Activated T-cell treated with anti-CD3 and anti-CD28 coated beads for 24 hours (primary cell): ENCODE data around the gene ZNF484.
"Not testable (repeated sequence)": the region's sequence is repeated elsewhere in the genome, so short reads cannot be mapped to it uniquely, and the experiment has no call there.

Source experiments
- DNase-seq: peaks from one replicate; pipeline ENCODE4 v3.0.0-alpha.2; 2020; ENCODE audit warnings: low read depth

ZNF484 gene

GRCh38 chr9:92860867-92861266, 17.0 kb downstream of the ZNF484 start:
- no peak for DNase-seq

GRCh38 chr9:92857236-92857635, 20.6 kb downstream of the ZNF484 start:
- no peak for DNase-seq

DNA sequence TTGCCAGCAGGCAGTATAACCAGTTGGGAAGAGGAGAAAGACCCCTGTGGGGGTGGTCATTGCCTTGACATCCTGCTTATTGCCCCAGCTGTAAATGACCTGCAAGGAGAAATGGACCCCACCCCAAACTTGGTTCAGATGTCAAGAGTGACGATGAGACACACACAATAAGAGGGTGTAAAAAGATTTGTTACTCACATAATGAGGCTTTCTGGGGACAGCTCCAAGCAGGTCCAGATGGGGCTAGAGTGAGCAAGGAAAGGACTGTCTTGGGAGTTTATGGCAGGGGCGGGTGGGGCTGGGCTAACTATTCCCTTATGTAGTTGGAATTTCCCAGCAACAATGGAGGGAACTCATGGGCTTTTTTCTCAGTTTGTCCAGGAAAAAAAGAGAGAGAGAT, 24.1 kb downstream of the ZNF484 start:
- DNase-seq, result no peak

DNA sequence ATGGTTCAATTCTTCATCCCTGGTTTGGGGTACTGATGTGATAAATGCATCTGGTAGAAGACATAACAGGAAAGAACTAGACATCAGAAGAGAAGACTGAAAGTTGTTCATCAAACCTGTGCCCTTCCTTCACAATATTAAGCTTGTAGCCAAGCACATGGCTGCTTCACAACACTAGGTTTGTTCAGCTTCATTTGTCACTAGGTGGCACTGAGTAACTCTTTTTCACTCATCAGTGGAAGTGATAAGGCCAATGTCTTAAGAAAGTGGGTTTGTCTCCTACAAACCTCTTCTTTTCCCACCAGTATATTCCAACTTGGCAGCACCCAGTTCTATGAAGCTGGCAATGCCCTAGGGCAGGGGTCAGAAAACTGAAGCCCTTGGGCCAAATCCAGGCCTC, 26.9 kb downstream of the ZNF484 start:
- no peak for DNase-seq

GRCh38 chr9:92848740-92849139, 29.1 kb downstream of the ZNF484 start:
- not testable (repeated sequence) for DNase-seq

DNA sequence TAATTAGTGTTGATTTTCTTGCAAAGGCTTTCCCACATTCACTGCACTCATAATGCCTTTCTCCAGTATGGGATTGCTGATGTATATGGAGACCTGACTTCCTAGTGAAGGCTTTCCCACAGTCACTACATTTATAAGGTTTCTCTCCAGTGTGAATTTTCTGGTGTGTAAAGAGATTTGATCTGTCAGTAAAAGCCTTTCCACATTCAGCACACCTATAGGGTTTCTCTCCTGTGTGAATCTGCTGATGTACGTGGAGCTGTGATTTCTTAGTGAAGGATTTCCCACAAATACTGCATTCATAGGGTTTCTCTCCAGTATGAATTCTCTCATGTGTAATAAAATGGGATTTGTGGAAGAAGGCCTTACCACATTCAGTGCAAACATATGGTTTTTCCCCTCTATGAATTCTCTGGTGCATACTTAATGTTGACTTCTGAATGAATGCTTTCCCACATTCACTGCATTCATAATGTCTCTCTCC, 31.1 kb downstream of the ZNF484 start:
- no peak for DNase-seq

GRCh38 chr9:92838411-92838810, 39.4 kb downstream of the ZNF484 start:
- not testable (repeated sequence) for DNase-seq

- DNase-seq, result no peak
Observed at GRCh38 chr9:92837191-92837590, 40.6 kb downstream of the ZNF484 start.

- no peak for DNase-seq
Observed at GRCh38 chr9:92829420-92829819, 48.4 kb downstream of the ZNF484 start.

DNA sequence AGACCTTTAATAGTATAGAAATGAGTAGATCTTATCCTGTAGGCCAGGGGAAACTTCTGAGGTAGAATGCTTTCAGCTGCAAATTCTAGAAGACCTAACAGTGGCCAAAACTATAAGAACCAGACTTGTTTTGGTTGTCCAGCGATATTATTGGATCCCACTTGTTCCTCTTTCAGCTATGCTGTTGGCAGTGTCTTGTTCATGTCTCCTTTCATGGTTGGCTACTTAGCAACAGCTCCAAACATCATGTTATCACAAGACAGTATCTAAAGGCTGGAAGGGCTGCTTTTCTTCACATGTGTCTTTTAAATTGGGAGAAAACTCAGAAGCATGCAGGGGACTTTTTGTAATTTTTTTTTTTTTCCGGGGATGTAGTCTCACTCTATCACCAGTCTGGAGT, 52.8 kb downstream of the ZNF484 start:
- not testable (repeated sequence) for DNase-seq

GRCh38 chr9:92820964-92821363, 56.9 kb downstream of the ZNF484 start:
- DNase-seq, result no peak

- not testable (repeated sequence) for DNase-seq
Observed at GRCh38 chr9:92819898-92820297, 57.9 kb downstream of the ZNF484 start.

DNA sequence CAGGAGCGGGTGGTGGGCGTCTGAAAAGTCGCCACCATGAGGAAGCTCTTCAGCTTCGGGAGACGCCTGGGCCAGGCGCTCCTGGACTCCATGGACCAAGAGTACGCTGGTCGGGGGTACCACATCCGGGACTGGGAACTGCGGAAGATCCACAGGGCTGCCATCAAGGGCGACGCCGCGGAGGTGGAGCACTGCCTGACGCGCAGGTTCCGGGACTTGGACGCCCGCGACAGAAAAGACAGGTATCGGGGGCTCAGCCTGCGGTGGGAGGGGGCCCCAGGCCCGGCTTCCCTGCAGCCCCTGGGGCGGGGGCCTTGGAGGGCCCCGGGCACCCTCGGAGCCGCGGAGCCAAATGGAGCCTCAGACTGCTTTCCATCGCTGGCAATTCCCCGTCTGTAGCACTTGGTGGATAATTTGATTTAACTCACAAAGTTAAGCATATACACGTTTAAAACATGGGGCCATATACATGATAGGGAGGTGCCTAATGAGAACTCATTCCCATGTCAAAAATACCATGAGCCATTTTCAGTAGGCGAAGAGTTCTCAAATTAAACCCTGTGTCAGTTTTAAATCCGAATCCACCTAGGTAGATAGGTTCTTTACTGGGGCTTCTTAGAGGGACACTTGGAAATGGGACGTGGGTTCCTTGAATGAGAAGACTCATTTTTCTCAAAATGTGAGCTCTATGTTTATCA, 68.1 kb downstream of the ZNF484 start:
- DNase-seq, result not testable (repeated sequence)

DNA sequence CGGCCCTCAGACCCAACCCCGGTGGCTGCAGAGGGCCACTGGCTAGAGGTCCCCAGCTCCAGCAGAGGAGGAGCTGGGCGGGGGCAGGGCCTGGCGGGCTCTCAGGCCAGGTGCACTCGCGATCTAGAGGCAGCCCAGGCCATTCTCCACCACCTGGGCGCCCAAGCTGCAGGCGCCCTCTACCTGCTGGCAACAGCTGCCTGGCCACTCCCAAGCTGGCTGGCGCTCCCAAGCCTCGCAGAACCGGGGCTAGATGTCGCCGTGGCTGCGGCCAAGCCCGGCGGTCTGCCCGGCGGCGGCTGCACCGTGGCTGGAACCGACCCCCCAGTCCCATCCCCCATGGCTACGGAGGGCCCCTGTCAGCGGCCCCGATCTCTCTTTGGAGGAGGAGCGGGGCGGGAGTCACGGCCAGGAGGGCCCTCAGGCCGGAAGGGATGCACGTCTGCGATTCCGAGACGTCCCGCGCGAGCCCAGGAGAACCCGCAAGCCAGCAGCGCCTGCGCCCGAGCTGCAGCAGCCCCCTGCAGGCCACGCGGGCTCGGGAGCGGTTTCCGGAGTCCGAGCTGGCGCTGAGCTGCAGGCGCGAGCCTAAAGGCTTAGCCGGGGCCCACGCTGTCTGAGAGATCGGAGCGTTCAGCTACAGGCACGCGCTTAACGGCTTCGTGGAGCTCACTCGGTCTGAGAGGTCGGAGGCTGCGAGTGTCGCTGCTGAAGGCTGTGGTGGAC, 68.9 kb downstream of the ZNF484 start:
- no peak for DNase-seq

- no peak for DNase-seq
Observed at GRCh38 chr9:92807757-92808725, 69.8 kb downstream of the ZNF484 start.

DNA sequence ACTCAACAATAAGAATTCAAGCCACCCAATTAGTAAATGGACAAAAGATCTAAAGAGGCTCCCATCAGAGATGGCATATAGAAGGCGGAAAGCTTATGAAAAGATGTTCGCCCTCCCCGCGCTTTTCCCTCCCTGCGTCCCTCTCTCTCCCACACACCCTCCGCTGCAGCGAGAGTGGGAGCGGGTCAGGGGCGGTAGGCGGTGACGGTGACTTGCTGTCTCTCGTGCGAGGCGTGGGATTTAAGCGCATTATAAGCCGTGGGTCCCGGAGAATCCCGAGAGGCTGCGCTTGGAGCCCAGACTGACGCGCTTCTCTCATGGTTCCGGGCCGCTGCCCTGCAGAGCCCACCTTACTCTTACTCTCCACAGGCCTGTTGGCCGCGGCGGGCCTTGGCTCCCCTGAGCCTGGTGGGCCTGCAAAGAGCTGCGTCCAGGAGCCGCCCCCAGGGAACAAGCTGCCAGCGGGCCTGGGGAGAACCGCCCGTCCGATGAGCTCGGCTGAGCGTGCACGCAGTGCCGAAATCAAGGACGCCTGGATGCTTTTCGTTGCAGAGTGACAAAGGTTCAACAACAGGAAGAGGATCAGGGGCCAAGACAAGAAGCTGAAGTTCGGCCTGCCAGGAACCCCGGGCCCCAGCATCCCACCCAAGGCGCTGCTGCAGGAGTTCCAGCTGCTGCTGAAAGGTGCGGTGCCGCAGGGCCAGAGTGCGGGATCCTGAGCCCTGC, 70.6 kb downstream of the ZNF484 start:
- DNase-seq, result no peak

GRCh38 chr9:92804727-92805126, 73.1 kb downstream of the ZNF484 start:
- DNase-seq, result no peak

DNA sequence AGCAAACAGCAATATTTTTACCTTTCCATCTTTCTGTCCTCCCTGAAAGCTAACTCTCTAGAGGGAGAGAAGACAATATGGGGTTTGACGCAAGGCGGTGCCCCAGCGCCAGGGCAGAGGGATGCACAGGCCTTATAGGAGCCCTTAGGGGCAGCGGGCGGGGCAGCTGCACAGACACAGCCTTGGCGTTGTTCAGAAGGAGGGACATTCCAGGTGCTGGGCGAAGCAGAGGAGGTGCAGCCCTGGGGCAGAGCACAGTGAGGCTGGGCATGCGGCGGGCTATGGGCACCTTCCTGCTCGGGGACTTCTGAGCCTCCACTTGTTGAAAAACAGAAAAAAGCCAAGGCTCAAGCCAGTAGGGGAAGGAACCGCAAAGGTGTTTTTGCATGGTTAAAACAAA, 79.5 kb downstream of the ZNF484 start:
- DNase-seq, result no peak

DNA sequence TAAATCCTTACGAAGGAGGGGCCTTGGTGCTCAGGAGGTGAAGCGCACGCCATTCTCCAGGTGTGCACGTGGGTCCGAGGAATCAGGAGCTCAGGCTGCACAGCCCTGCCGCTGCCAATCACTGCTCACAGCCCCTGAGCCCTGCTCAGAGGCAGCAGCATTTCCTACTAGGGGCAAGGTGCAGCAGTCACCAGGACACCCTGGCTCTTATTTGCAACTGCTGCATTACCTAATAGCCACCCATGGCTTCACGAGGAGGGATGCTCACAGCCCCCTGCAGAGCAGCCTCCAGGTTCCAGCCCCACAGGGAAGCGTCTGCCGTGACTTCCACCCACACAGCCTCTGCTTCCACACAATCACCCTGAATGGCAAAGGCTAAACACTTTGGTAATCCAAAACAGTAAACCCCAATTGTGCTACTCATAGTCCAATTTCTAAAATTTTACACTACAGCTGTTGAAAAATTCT, 81.5 kb downstream of the ZNF484 start:
- DNase-seq, result not testable (repeated sequence)

DNA sequence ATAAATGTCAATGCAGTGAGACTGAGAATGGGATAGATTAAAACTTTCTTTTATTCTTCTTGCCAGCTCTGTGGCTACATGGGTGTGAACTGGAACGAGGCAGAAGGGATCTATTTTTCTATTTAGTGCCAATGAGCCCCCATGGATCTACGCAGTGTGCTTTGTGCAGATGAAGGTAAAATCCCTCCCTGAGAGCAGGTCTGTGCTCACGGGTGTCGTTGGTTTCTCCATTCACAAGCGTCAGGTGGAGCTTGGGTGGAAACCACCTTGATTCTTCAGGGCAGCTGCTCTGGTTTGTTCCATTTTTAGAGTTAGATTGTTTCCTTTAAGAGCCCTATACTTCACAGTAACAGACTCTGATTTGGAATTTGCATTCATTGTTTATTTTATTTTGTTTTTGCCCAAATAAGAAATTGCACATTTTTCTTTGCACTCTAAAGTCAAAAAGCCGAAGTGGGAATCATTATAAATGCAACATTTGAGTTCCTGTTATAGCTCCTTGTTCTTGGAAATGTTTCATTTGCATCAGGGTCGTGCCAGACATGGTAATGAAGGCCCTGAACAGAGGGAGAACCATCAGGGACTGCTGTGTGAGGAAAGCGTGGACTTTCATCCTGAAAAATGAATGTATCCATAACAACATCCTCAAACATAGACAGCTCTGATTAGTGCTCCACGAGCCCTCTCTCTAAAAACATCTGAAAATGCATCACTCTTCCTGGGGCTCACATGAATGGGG, 82.1 kb downstream of the ZNF484 start:
- no peak for DNase-seq
